Keratinocyte (primary cell): ENCODE data around the gene OSBPL1A. TPM values are rescaled to one million over a fixed set of nuclear protein-coding genes. Genes with fewer than 3 reads are reported as not detected.

Experiments
- DNase-seq: peaks from one replicate; pipeline ENCODE4 v3.0.0-alpha.2; 2011; ENCODE audit warnings: low read depth, missing footprints, low spot score
- FAIRE-seq: peaks from 2 replicates; lab custom pipeline; 2011; peaks lifted over from hg19 to GRCh38; lab: Jason Lieb, UNC
- H2AFZ ChIP-seq: 2 replicates; pipeline ENCODE4 v1.6.0; 2012; ENCODE audit warnings: low read length, control low read depth, inconsistent platforms; ENCODE audit not compliant: control insufficient read depth
- H3K27ac ChIP-seq: 2 replicates; pipeline ENCODE4 v1.5.1; 2011; ENCODE audit warnings: low read length; ENCODE audit not compliant: control insufficient read depth, insufficient read depth
- H3K27me3 ChIP-seq: 3 replicates; pipeline ENCODE4 v1.6.0; 2011; ENCODE audit warnings: low read length; ENCODE audit not compliant: control insufficient read depth, insufficient read depth; ENCODE audit errors: extremely low read depth
- H3K36me3 ChIP-seq, 2 experiments: 2 replicates in 1 of 2; 3 replicates in 1 of 2; pipeline ENCODE4 v1.5.1; 2011; ENCODE audit warnings: low read length in 2 of 2, mild to moderate bottlenecking in 1 of 2; ENCODE audit not compliant: control insufficient read depth in 2 of 2, insufficient read depth in 2 of 2; ENCODE audit errors: extremely low read depth in 1 of 2
- H3K4me1 ChIP-seq: 3 replicates; pipeline ENCODE4 v1.5.1; 2011; ENCODE audit warnings: low read length; ENCODE audit not compliant: control insufficient read depth, insufficient read depth; ENCODE audit errors: extremely low read depth
- H3K4me2 ChIP-seq: 3 replicates; pipeline ENCODE4 v1.6.0; 2011; ENCODE audit warnings: low read depth, low read length; ENCODE audit not compliant: control insufficient read depth, insufficient read depth; ENCODE audit errors: extremely low read depth
- H3K4me3 ChIP-seq, 3 experiments: fragments of 200-600 bp in 1 of 3; sonication (generic) in 1 of 3; 2 replicates in 2 of 3; 3 replicates in 1 of 3; pipeline ENCODE4 v1.5.1; 2011 to 2016; ENCODE audit warnings: low read length in 3 of 3, mild to moderate bottlenecking in 3 of 3, control low read depth in 2 of 3, inconsistent platforms in 1 of 3, low read depth in 1 of 3, mixed read lengths in 1 of 3, mixed run types in 1 of 3, moderate library complexity in 1 of 3; ENCODE audit not compliant: control insufficient read depth in 2 of 3, insufficient read depth in 2 of 3; ENCODE audit errors: extremely low read depth in 1 of 3
- H3K79me2 ChIP-seq: 2 replicates; pipeline ENCODE4 v1.6.0; 2012; ENCODE audit warnings: low read length; ENCODE audit not compliant: control insufficient read depth, insufficient read depth
- H3K9ac ChIP-seq: 3 replicates; pipeline ENCODE4 v1.6.0; 2011; ENCODE audit warnings: low read length; ENCODE audit not compliant: control insufficient read depth, insufficient read depth; ENCODE audit errors: extremely low read depth
- H3K9me1 ChIP-seq: 3 replicates; pipeline ENCODE4 v1.6.0; 2011; ENCODE audit warnings: low read length; ENCODE audit not compliant: control insufficient read depth, insufficient read depth; ENCODE audit errors: extremely low read depth
- H3K9me3 ChIP-seq: 2 replicates; pipeline ENCODE4 v1.5.1; 2012; ENCODE audit warnings: low read depth, low read length; ENCODE audit not compliant: control insufficient read depth
- H4K20me1 ChIP-seq: 3 replicates; pipeline ENCODE4 v1.6.0; 2011; ENCODE audit warnings: low read length; ENCODE audit not compliant: control insufficient read depth, insufficient read depth; ENCODE audit errors: extremely low read depth
- CTCF ChIP-seq, 3 experiments: IDR thresholded peaks in 1 of 3; conservative IDR thresholded peaks in 1 of 3; optimal IDR thresholded peaks in 1 of 3; 2 replicates in 2 of 3; 3 replicates in 1 of 3; pipeline versions ENCODE3 to v1.5.1; 2011; ENCODE audit warnings: low read length in 3 of 3, mild to moderate bottlenecking in 3 of 3, moderate library complexity in 2 of 3, control low read depth in 1 of 3, inconsistent platforms in 1 of 3; ENCODE audit not compliant: insufficient read depth in 2 of 3; ENCODE audit errors: extremely low read depth in 1 of 3
- EZH2 ChIP-seq: IDR thresholded peaks from one replicate; pipeline ENCODE4 v1.6.1; 2012; ENCODE audit warnings: inconsistent platforms, mild to moderate bottlenecking, low read length, moderate library complexity
- dilution Hi-C: fragments of 300-500 bp; cut with MboI; formaldehyde crosslinking; loops from one replicate; pipeline ENCODE4 v1.7.0; 2020; ENCODE audit warnings: low sequenced_read_pairs; ENCODE audit not compliant: extremely low pct_ligation_motif_present
- polyA plus RNA-seq, 5 experiments: library from polyadenylated mRNA; depleted of rRNA in 3 of 5; stranded (reverse) in 3 of 5; stranded (forward) in 1 of 5; unstranded in 1 of 5; fragments of >200 nt; gene quantifications; 1 replicate in 1 of 5; 2 replicates in 3 of 5; 3 replicates in 1 of 5; pipeline versions ENCODE4 v1.2.1 to v1.2.3, GENCODE V29; 2011 to 2012; ENCODE audit warnings: missing spikeins in 2 of 5, low read depth in 1 of 5, low replicate concordance in 1 of 5

The OSBPL1A gene
- polyA plus RNA-seq, 1 donor (not counting 4 experiments of a cell fraction or from before 2014, with no cell fraction given) = 17.7 TPM

- no peaks in the 10 kb centered on the region for H3K9me3 ChIP-seq
- H3K4me1 ChIP-seq = peaks cover 33% of the 10 kb centered on the region
- H3K79me2 ChIP-seq = peaks cover 18% of the 10 kb centered on the region
- H3K4me2 ChIP-seq = peak overlapping the region; percentile 88
- TF ChIP-seq EZH2 (no peak), CTCF (optimal IDR thresholded peaks at IDR 0.05 in 1 of 3, IDR thresholded peaks at IDR 0.05 in 1 of 3, conservative IDR thresholded peaks at IDR 0.05 in 1 of 3; ENCODE audit: extremely low read depth in 1 of 3, insufficient read depth in 2 of 3, low read length in 3 of 3) (no peak)
- dilution Hi-C loops = no loop called here
- no peaks in the 10 kb centered on the region for H3K9me1 ChIP-seq
- H3K27ac ChIP-seq = peak overlapping the region; percentile 69
- peak overlapping the region; percentile 83 for H3K9ac ChIP-seq
- H3K36me3 ChIP-seq = no peaks in the 10 kb centered on the region
- no peaks in the 10 kb centered on the region for H4K20me1 ChIP-seq
- no peaks in the 10 kb centered on the region for H3K27me3 ChIP-seq
- DNase-seq = no peak
- peak overlapping the region; percentile 72 to 91 (median 75) for H3K4me3 ChIP-seq
- peak overlapping the region; percentile 92 for H2AFZ ChIP-seq
- peak; percentile 49 for FAIRE-seq
These were observed 126.7 kb downstream of the OSBPL1A start for GRCh38 chr18:24270937-24271380.

GRCh38 chr18:24270358-24270936 lies 127.2 kb downstream of the OSBPL1A start:
- Histone ChIP-seq H3K27ac (peak overlapping the region; percentile 69), H3K4me2 (peak overlapping the region; percentile 88), H3K4me3 (peak overlapping the region; percentile 72 to 91 (median 75)), H4K20me1 (no peaks in the 10 kb centered on the region), H2AFZ (peak overlapping the region; percentile 92), H3K36me3 (no peaks in the 10 kb centered on the region), H3K27me3 (no peaks in the 10 kb centered on the region), H3K79me2 (peaks cover 21% of the 10 kb centered on the region), H3K9ac (peak overlapping the region; percentile 83), H3K9me3 (no peaks in the 10 kb centered on the region), H3K4me1 (peaks cover 33% of the 10 kb centered on the region), H3K9me1 (no peaks in the 10 kb centered on the region)
- no peak for FAIRE-seq
- no peak for DNase-seq
- TF ChIP-seq CTCF (optimal IDR thresholded peaks at IDR 0.05 in 1 of 3, IDR thresholded peaks at IDR 0.05 in 1 of 3, conservative IDR thresholded peaks at IDR 0.05 in 1 of 3; ENCODE audit: extremely low read depth in 1 of 3, insufficient read depth in 2 of 3, low read length in 3 of 3) (no peak), EZH2 (no peak)
- dilution Hi-C loops = no loop called here
